Prostate gland (tissue), 2 donors: ENCODE results near the gene TRIO. TPM values are rescaled to one million over a fixed set of nuclear protein-coding genes. Genes with fewer than 3 reads are reported as not detected.

Experiments
- DNase-seq: peaks from one replicate; pipeline ENCODE4 v3.0.0-alpha.2; 2019; ENCODE audit warnings: low spot score
- H3K27ac ChIP-seq, 2 donors: fragments of 200-600 bp; sonication (generic); 2 replicates each; pipeline ENCODE4 v1.5.1; 2017 to 2019
- H3K27me3 ChIP-seq: fragments of 200-600 bp; sonication (generic); replicated peaks from 2 replicates; pipeline ENCODE4 v1.5.1; 2019; ENCODE audit not compliant: insufficient read depth
- H3K36me3 ChIP-seq, 2 donors: fragments of 200-600 bp; sonication (generic); 1 replicate in 1 of 2; 2 replicates in 1 of 2; pipeline versions ENCODE4 v1.5.1 to v1.8.1; 2017 to 2019
- H3K4me1 ChIP-seq: fragments of 200-600 bp; sonication (generic); replicated peaks from 2 replicates; pipeline ENCODE4 v1.5.1; 2019
- H3K4me3 ChIP-seq, 2 donors: fragments of 200-600 bp; sonication (generic); 2 replicates each; pipeline ENCODE4 v1.5.1; 2017 to 2019
- H3K9me3 ChIP-seq: fragments of 200-600 bp; sonication (generic); 2 replicates; pipeline ENCODE4 v1.5.1; 2017
- CTCF ChIP-seq, 4 experiments: fragments of 200-600 bp in 2 of 4; fragments of 450-650 bp in 2 of 4; sonication (generic) in 2 of 4; IDR thresholded peaks; 1 replicate in 3 of 4; 2 replicates in 1 of 4; pipeline ENCODE4 v1.5.1; 2016 to 2019; ENCODE audit warnings: antibody characterized with exemption in 4 of 4, mild to moderate bottlenecking in 2 of 4, moderate library complexity in 2 of 4
- POLR2A ChIP-seq: fragments of 450-650 bp; IDR thresholded peaks from one replicate; pipeline ENCODE4 v1.6.1; 2016; ENCODE audit warnings: antibody characterized with exemption, mild to moderate bottlenecking
- POLR2AphosphoS5 ChIP-seq: sonication (generic); formaldehyde crosslinking; IDR thresholded peaks from one replicate; pipeline ENCODE4 v1.6.1; 2017; ENCODE audit warnings: antibody characterized with exemption
- WGBS: methylation state at CpG from one replicate; pipeline ENCODE4 v1.1.5; 2018; 5-methylcytosine and 5-hydroxymethylcytosine counted together
- intact Hi-C: fragments of 100-400 bp; cut with DNase I; formaldehyde crosslinking; loops from one replicate; pipeline ENCODE4 v1.14.2; 2022
- total RNA-seq, 2 donors: library from RNA; depleted of rRNA; stranded (reverse); fragments of >200 nt; gene quantifications; one replicate each; pipeline ENCODE4 v1.1.0, GENCODE V29; 2016

TRIO gene
- total RNA-seq, 2 donors from 2014 or later, result 90.3 to 197 TPM

- intact Hi-C loops, result no loop called here
- peaks cover 4 to 12% of the 10 kb centered on the region in 2 donors for H3K36me3 ChIP-seq
- TF ChIP-seq POLR2A, result no peak
- peaks cover 5% of the 10 kb centered on the region for H3K4me1 ChIP-seq
- H3K27me3 ChIP-seq, result no peaks in the 10 kb centered on the region
- 95% methylated on average over 46 of the region's 46 CpGs for WGBS
- H3K27ac ChIP-seq, result no peak overlapping the region
- H3K9me3 ChIP-seq, result no peaks in the 10 kb centered on the region
- no peak for DNase-seq
- no peak overlapping the region for H3K4me3 ChIP-seq
These were observed 317.8 kb downstream of the TRIO start for GRCh38 chr5:14460844-14461398.

- H3K4me3 ChIP-seq, result no peak overlapping the region
- WGBS, result 88% methylated on average over 14 of the region's 14 CpGs
- intact Hi-C loops, result no loop called here
- peaks cover 4 to 12% of the 10 kb centered on the region in 2 donors for H3K36me3 ChIP-seq
- no peak for DNase-seq
- H3K9me3 ChIP-seq, result no peaks in the 10 kb centered on the region
- H3K4me1 ChIP-seq, result peaks cover 5% of the 10 kb centered on the region
- no peaks in the 10 kb centered on the region for H3K27me3 ChIP-seq
- no peak overlapping the region for H3K27ac ChIP-seq
- TF ChIP-seq POLR2A (no peak), POLR2AphosphoS5 (no peak), CTCF (IDR thresholded peaks at IDR 0.05) (no peak)
These were observed 319.5 kb downstream of the TRIO start for GRCh38 chr5:14462681-14463080.

- Histone ChIP-seq H3K27me3 (no peaks in the 10 kb centered on the region), H3K4me3 (no peak overlapping the region), H3K9me3 (no peaks in the 10 kb centered on the region), H3K4me1 (peaks cover 5% of the 10 kb centered on the region), H3K27ac (no peak overlapping the region), H3K36me3 (peaks cover 4 to 12% of the 10 kb centered on the region in 2 donors)
- WGBS, result 16% methylated on average over 3 of the region's 3 CpGs
- no peak for TF ChIP-seq POLR2AphosphoS5
- no peak for TF ChIP-seq CTCF (IDR thresholded peaks at IDR 0.05)
- no peak for TF ChIP-seq POLR2A
- no peak for DNase-seq
- intact Hi-C loops, result no loop called here
These were observed 320.5 kb downstream of the TRIO start for GRCh38 chr5:14463629-14464028.

- intact Hi-C loops, result no loop called here
- Histone ChIP-seq H3K4me3 (no peak overlapping the region), H3K27ac (no peak overlapping the region), H3K4me1 (peaks cover 5% of the 10 kb centered on the region), H3K9me3 (no peaks in the 10 kb centered on the region), H3K27me3 (no peaks in the 10 kb centered on the region), H3K36me3 (peaks cover 4 to 12% of the 10 kb centered on the region in 2 donors)
- 74% methylated on average over 3 of the region's 3 CpGs for WGBS
- no peak for DNase-seq
- TF ChIP-seq POLR2A (no peak), POLR2AphosphoS5 (no peak), CTCF (IDR thresholded peaks at IDR 0.05) (no peak)
These were observed 321.0 kb downstream of the TRIO start for GRCh38 chr5:14464096-14464495.

GRCh38 chr5:14464671-14465070, 321.5 kb downstream of the TRIO start:
- 81% methylated on average over 15 of the region's 15 CpGs for WGBS
- Histone ChIP-seq H3K9me3 (no peaks in the 10 kb centered on the region), H3K27ac (no peak overlapping the region), H3K36me3 (peaks cover 4 to 12% of the 10 kb centered on the region in 2 donors), H3K4me3 (no peak overlapping the region), H3K27me3 (no peaks in the 10 kb centered on the region), H3K4me1 (peaks cover 5% of the 10 kb centered on the region)
- no peak for DNase-seq
- TF ChIP-seq CTCF (IDR thresholded peaks at IDR 0.05) (no peak), POLR2A (no peak), POLR2AphosphoS5 (no peak)
- intact Hi-C loops, result no loop called here
